Measurements from ENCODE around the gene TRAPPC8. TPM values are rescaled to one million over a fixed set of nuclear protein-coding genes. Genes with fewer than 3 reads are reported as not detected.
"Not testable (repeated sequence)": the region's sequence is repeated elsewhere in the genome, so short reads cannot be mapped to it uniquely, and the experiment has no call there.

Gene TRAPPC8
- total RNA-seq, 1 donor from 2014 or later: 6.8 TPM

- Histone ChIP-seq H3K4me3 (no peak overlapping the region), H3K36me3 (peaks cover 33 to 48% of the 10 kb centered on the region in 2 donors)
- intact Hi-C loops (cut with DNase I): no loop called here
Observed at GRCh38 chr18:31831903-31832302, 111.0 kb downstream of the TRAPPC8 start.

GRCh38 chr18:31830686-31831085 is 112.2 kb downstream of the TRAPPC8 start:
- H3K4me1 ChIP-seq: no peaks in the 10 kb centered on the region
- peaks cover 22 to 39% of the 10 kb centered on the region in 2 donors for H3K36me3 ChIP-seq
- H3K27me3 ChIP-seq: no peaks in the 10 kb centered on the region
- no peaks in the 10 kb centered on the region for H3K9me3 ChIP-seq
- no peak for TF ChIP-seq CTCF (IDR thresholded peaks at IDR 0.05)
- intact Hi-C loops (cut with DNase I): no loop called here
- no peak for DNase-seq (ENCODE audit: low spot score in 2 of 2)
- no peak overlapping the region for H3K4me3 ChIP-seq
- H3K27ac ChIP-seq: no peak overlapping the region

More at GRCh38 chr18:31831903-31832302, 111.0 kb downstream of the TRAPPC8 start:
- Histone ChIP-seq H3K27me3 (no peaks in the 10 kb centered on the region), H3K9me3 (no peaks in the 10 kb centered on the region), H3K27ac (no peak overlapping the region), H3K4me1 (no peaks in the 10 kb centered on the region)
- DNase-seq (ENCODE audit: low spot score in 2 of 2): no peak
- TF ChIP-seq CTCF (IDR thresholded peaks at IDR 0.05): no peak

GRCh38 chr18:31828613-31829012 is 114.3 kb downstream of the TRAPPC8 start:
- Histone ChIP-seq H3K36me3 (peaks cover 16 to 31% of the 10 kb centered on the region in 2 donors), H3K4me1 (no peaks in the 10 kb centered on the region), H3K9me3 (no peaks in the 10 kb centered on the region), H3K27ac (no peak overlapping the region), H3K4me3 (no peak overlapping the region), H3K27me3 (no peaks in the 10 kb centered on the region)
- DNase-seq (ENCODE audit: low spot score in 2 of 2): no peak
- intact Hi-C loops (cut with DNase I): no loop called here
- TF ChIP-seq CTCF (IDR thresholded peaks at IDR 0.05): no peak

GRCh38 chr18:31826673-31827325 is 116.1 kb downstream of the TRAPPC8 start:
- H3K27me3 ChIP-seq; H3K4me3 ChIP-seq; DNase-seq (ENCODE audit: low spot score in 2 of 2); H3K27ac ChIP-seq; H3K4me1 ChIP-seq; intact Hi-C loops (cut with DNase I); H3K9me3 ChIP-seq: not testable (repeated sequence)
- peaks cover 16 to 29% of the 10 kb centered on the region in 2 donors for H3K36me3 ChIP-seq

GRCh38 chr18:31825772-31826171 is 117.2 kb downstream of the TRAPPC8 start:
- intact Hi-C loops (cut with DNase I): no loop called here
- peaks cover 10 to 22% of the 10 kb centered on the region in 2 donors for H3K36me3 ChIP-seq
- H3K27ac ChIP-seq: no peak overlapping the region
- TF ChIP-seq CTCF (IDR thresholded peaks at IDR 0.05): no peak
- no peak overlapping the region for H3K4me3 ChIP-seq
- H3K9me3 ChIP-seq: no peaks in the 10 kb centered on the region
- no peaks in the 10 kb centered on the region for H3K4me1 ChIP-seq
- no peaks in the 10 kb centered on the region for H3K27me3 ChIP-seq
- no peak for DNase-seq (ENCODE audit: low spot score in 2 of 2)

- no peak for TF ChIP-seq CTCF (IDR thresholded peaks at IDR 0.05)
- Histone ChIP-seq H3K27me3 (no peaks in the 10 kb centered on the region), H3K27ac (no peak overlapping the region), H3K36me3 (no peaks in the 10 kb centered on the region), H3K9me3 (no peaks in the 10 kb centered on the region), H3K4me1 (no peaks in the 10 kb centered on the region), H3K4me3 (no peak overlapping the region)
- DNase-seq (ENCODE audit: low spot score in 2 of 2): no peak
- intact Hi-C loops (cut with DNase I): no loop called here
Observed at GRCh38 chr18:31821545-31822171, 121.3 kb downstream of the TRAPPC8 start.

All from ascending aorta (tissue), 2 donors.